ENCODE data around the gene CDCP2.

CDCP2 gene

GRCh38 chr1:54142146-54142900, 10.5 kb downstream of the CDCP2 start:
- Histone ChIP-seq H3K9ac (ENCODE audit: low read length in 5 of 5) (no peak overlapping the region), H3K4me3 (ENCODE audit: low read depth in 1 of 5, low read length in 5 of 5) (no peak overlapping the region), H3K9me3 (ENCODE audit: control insufficient read depth in 5 of 5, low read length in 5 of 5) (peaks cover 0 to 4% (median 0%) of the 10 kb centered on the region in 5 donors), H3K27me3 (ENCODE audit: control insufficient read depth in 5 of 5, insufficient read depth in 4 of 5, low read length in 5 of 5) (no peaks in the 10 kb centered on the region), H3K27ac (ENCODE audit: low read depth, low read length) (no peak overlapping the region), H3K36me3 (ENCODE audit: control insufficient read depth in 5 of 5, insufficient read depth in 5 of 5, low read length in 5 of 5) (no peaks in the 10 kb centered on the region), H3K4me1 (ENCODE audit: control insufficient read depth in 5 of 5, insufficient read depth in 5 of 5, low read length in 5 of 5) (peaks cover 0 to 5% (median 0%) of the 10 kb centered on the region in 5 donors)

- Histone ChIP-seq H3K4me1 (ENCODE audit: control insufficient read depth in 5 of 5, insufficient read depth in 5 of 5, low read length in 5 of 5) (peaks cover 0 to 7% (median 0%) of the 10 kb centered on the region in 5 donors), H3K9me3 (ENCODE audit: control insufficient read depth in 5 of 5, low read length in 5 of 5) (peaks cover 0 to 4% (median 0%) of the 10 kb centered on the region in 5 donors), H3K36me3 (ENCODE audit: control insufficient read depth in 5 of 5, insufficient read depth in 5 of 5, low read length in 5 of 5) (no peaks in the 10 kb centered on the region), H3K4me3 (ENCODE audit: low read depth in 1 of 5, low read length in 5 of 5) (no peak overlapping the region), H3K27ac (ENCODE audit: low read depth, low read length) (no peak overlapping the region), H3K27me3 (ENCODE audit: control insufficient read depth in 5 of 5, insufficient read depth in 4 of 5, low read length in 5 of 5) (no peaks in the 10 kb centered on the region), H3K9ac (ENCODE audit: low read length in 5 of 5) (no peak overlapping the region)
These were observed 13.1 kb downstream of the CDCP2 start for GRCh38 chr1:54139711-54140110.

GRCh38 chr1:54138994-54139393, 13.8 kb downstream of the CDCP2 start:
- H3K27ac ChIP-seq (ENCODE audit: low read depth, low read length): no peak overlapping the region
- H3K4me3 ChIP-seq (ENCODE audit: low read depth in 1 of 5, low read length in 5 of 5): no peak overlapping the region
- H3K9ac ChIP-seq (ENCODE audit: low read length in 5 of 5): no peak overlapping the region
- H3K9me3 ChIP-seq (ENCODE audit: control insufficient read depth in 5 of 5, low read length in 5 of 5): peaks cover 0 to 4% (median 0%) of the 10 kb centered on the region in 5 donors
- H3K4me1 ChIP-seq (ENCODE audit: control insufficient read depth in 5 of 5, insufficient read depth in 5 of 5, low read length in 5 of 5): peaks cover 0 to 7% (median 0%) of the 10 kb centered on the region in 5 donors
- no peaks in the 10 kb centered on the region for H3K36me3 ChIP-seq (ENCODE audit: control insufficient read depth in 5 of 5, insufficient read depth in 5 of 5, low read length in 5 of 5)
- no peaks in the 10 kb centered on the region for H3K27me3 ChIP-seq (ENCODE audit: control insufficient read depth in 5 of 5, insufficient read depth in 4 of 5, low read length in 5 of 5)

- Histone ChIP-seq H3K27me3 (ENCODE audit: control insufficient read depth in 5 of 5, insufficient read depth in 4 of 5, low read length in 5 of 5) (no peaks in the 10 kb centered on the region), H3K36me3 (ENCODE audit: control insufficient read depth in 5 of 5, insufficient read depth in 5 of 5, low read length in 5 of 5) (no peaks in the 10 kb centered on the region), H3K9me3 (ENCODE audit: control insufficient read depth in 5 of 5, low read length in 5 of 5) (peaks cover 0 to 4% (median 0%) of the 10 kb centered on the region in 5 donors), H3K27ac (ENCODE audit: low read depth, low read length) (no peak overlapping the region), H3K9ac (ENCODE audit: low read length in 5 of 5) (no peak overlapping the region), H3K4me1 (ENCODE audit: control insufficient read depth in 5 of 5, insufficient read depth in 5 of 5, low read length in 5 of 5) (peaks cover 0 to 7% (median 0%) of the 10 kb centered on the region in 5 donors), H3K4me3 (ENCODE audit: low read depth in 1 of 5, low read length in 5 of 5) (no peak overlapping the region)
These were observed 15.2 kb downstream of the CDCP2 start for GRCh38 chr1:54137534-54138061.

GRCh38 chr1:54136963-54137533, 15.8 kb downstream of the CDCP2 start:
- H3K27ac ChIP-seq (ENCODE audit: low read depth, low read length): no peak overlapping the region

GRCh38 chr1:54136269-54136896, 16.4 kb downstream of the CDCP2 start:
- peaks cover 0 to 4% (median 0%) of the 10 kb centered on the region in 5 donors for H3K9me3 ChIP-seq (ENCODE audit: control insufficient read depth in 5 of 5, low read length in 5 of 5)
- H3K4me3 ChIP-seq (ENCODE audit: low read depth in 1 of 5, low read length in 5 of 5): no peak overlapping the region
- no peaks in the 10 kb centered on the region for H3K36me3 ChIP-seq (ENCODE audit: control insufficient read depth in 5 of 5, insufficient read depth in 5 of 5, low read length in 5 of 5)
- no peaks in the 10 kb centered on the region for H3K27me3 ChIP-seq (ENCODE audit: control insufficient read depth in 5 of 5, insufficient read depth in 4 of 5, low read length in 5 of 5)
- H3K9ac ChIP-seq (ENCODE audit: low read length in 5 of 5): no peak overlapping the region
- H3K4me1 ChIP-seq (ENCODE audit: control insufficient read depth in 5 of 5, insufficient read depth in 5 of 5, low read length in 5 of 5): peaks cover 0 to 7% (median 0%) of the 10 kb centered on the region in 5 donors
- H3K27ac ChIP-seq (ENCODE audit: low read depth, low read length): no peak overlapping the region

More at GRCh38 chr1:54136963-54137533, 15.8 kb downstream of the CDCP2 start:
- Histone ChIP-seq H3K9ac (ENCODE audit: low read length in 5 of 5) (no peak overlapping the region), H3K9me3 (ENCODE audit: control insufficient read depth in 5 of 5, low read length in 5 of 5) (peaks cover 0 to 4% (median 0%) of the 10 kb centered on the region in 5 donors), H3K36me3 (ENCODE audit: control insufficient read depth in 5 of 5, insufficient read depth in 5 of 5, low read length in 5 of 5) (no peaks in the 10 kb centered on the region), H3K4me1 (ENCODE audit: control insufficient read depth in 5 of 5, insufficient read depth in 5 of 5, low read length in 5 of 5) (peaks cover 0 to 7% (median 0%) of the 10 kb centered on the region in 5 donors), H3K4me3 (ENCODE audit: low read depth in 1 of 5, low read length in 5 of 5) (no peak overlapping the region), H3K27me3 (ENCODE audit: control insufficient read depth in 5 of 5, insufficient read depth in 4 of 5, low read length in 5 of 5) (no peaks in the 10 kb centered on the region)

GRCh38 chr1:54135436-54136120, 17.2 kb downstream of the CDCP2 start:
- Histone ChIP-seq H3K9me3 (ENCODE audit: control insufficient read depth in 5 of 5, low read length in 5 of 5) (peaks cover 0 to 4% (median 0%) of the 10 kb centered on the region in 5 donors), H3K9ac (ENCODE audit: low read length in 5 of 5) (no peak overlapping the region), H3K27me3 (ENCODE audit: control insufficient read depth in 5 of 5, insufficient read depth in 4 of 5, low read length in 5 of 5) (no peaks in the 10 kb centered on the region), H3K36me3 (ENCODE audit: control insufficient read depth in 5 of 5, insufficient read depth in 5 of 5, low read length in 5 of 5) (no peaks in the 10 kb centered on the region), H3K27ac (ENCODE audit: low read depth, low read length) (no peak overlapping the region), H3K4me1 (ENCODE audit: control insufficient read depth in 5 of 5, insufficient read depth in 5 of 5, low read length in 5 of 5) (peaks cover 0 to 7% (median 0%) of the 10 kb centered on the region in 5 donors), H3K4me3 (ENCODE audit: low read depth in 1 of 5, low read length in 5 of 5) (no peak overlapping the region)

GRCh38 chr1:54134295-54134694, 18.5 kb downstream of the CDCP2 start:
- Histone ChIP-seq H3K27ac (ENCODE audit: low read depth, low read length) (no peak overlapping the region), H3K4me3 (ENCODE audit: low read depth in 1 of 5, low read length in 5 of 5) (no peak overlapping the region), H3K9me3 (ENCODE audit: control insufficient read depth in 5 of 5, low read length in 5 of 5) (peaks cover 0 to 4% (median 0%) of the 10 kb centered on the region in 5 donors), H3K9ac (ENCODE audit: low read length in 5 of 5) (no peak overlapping the region), H3K36me3 (ENCODE audit: control insufficient read depth in 5 of 5, insufficient read depth in 5 of 5, low read length in 5 of 5) (no peaks in the 10 kb centered on the region), H3K4me1 (ENCODE audit: control insufficient read depth in 5 of 5, insufficient read depth in 5 of 5, low read length in 5 of 5) (peaks cover 0 to 7% (median 0%) of the 10 kb centered on the region in 5 donors), H3K27me3 (ENCODE audit: control insufficient read depth in 5 of 5, insufficient read depth in 4 of 5, low read length in 5 of 5) (no peaks in the 10 kb centered on the region)

- Histone ChIP-seq H3K36me3 (ENCODE audit: control insufficient read depth in 5 of 5, insufficient read depth in 5 of 5, low read length in 5 of 5) (no peaks in the 10 kb centered on the region), H3K27me3 (ENCODE audit: control insufficient read depth in 5 of 5, insufficient read depth in 4 of 5, low read length in 5 of 5) (no peaks in the 10 kb centered on the region), H3K9me3 (ENCODE audit: control insufficient read depth in 5 of 5, low read length in 5 of 5) (no peaks in the 10 kb centered on the region), H3K4me1 (ENCODE audit: control insufficient read depth in 5 of 5, insufficient read depth in 5 of 5, low read length in 5 of 5) (peaks cover 0 to 4% (median 0%) of the 10 kb centered on the region in 5 donors), H3K4me3 (ENCODE audit: low read depth in 1 of 5, low read length in 5 of 5) (no peak overlapping the region), H3K9ac (ENCODE audit: low read length in 5 of 5) (no peak overlapping the region), H3K27ac (ENCODE audit: low read depth, low read length) (no peak overlapping the region)
These were observed 20.3 kb downstream of the CDCP2 start for GRCh38 chr1:54132495-54132894.

All from subcutaneous abdominal adipose tissue (tissue), 5 donors.